Fibroblast of lung (primary cell): ENCODE results near the gene JAK1. TPM values are rescaled to one million over a fixed set of nuclear protein-coding genes. Genes with fewer than 3 reads are reported as not detected.

ENCODE experiments used
- DNase-seq, 2 donors: peaks; one replicate each; pipeline versions ENCODE4 v3.0.0 to v3.0.0-alpha.2; 2010; ENCODE audit warnings: low read depth in 2 of 2
- H2AFZ ChIP-seq: 2 replicates; pipeline ENCODE4 v1.5.1; 2012; ENCODE audit warnings: low read length, control low read depth, inconsistent platforms
- H3K27ac ChIP-seq: 2 replicates; pipeline ENCODE4 v1.5.1; 2011; ENCODE audit warnings: low read length, control low read depth; ENCODE audit not compliant: insufficient read depth
- H3K27me3 ChIP-seq: 2 replicates; pipeline ENCODE4 v1.5.1; 2011; ENCODE audit warnings: mild to moderate bottlenecking, low read length; ENCODE audit not compliant: control insufficient read depth, insufficient read depth
- H3K36me3 ChIP-seq: 2 replicates; pipeline ENCODE4 v1.5.1; 2011; ENCODE audit warnings: low read length; ENCODE audit not compliant: control insufficient read depth, insufficient read depth
- H3K4me1 ChIP-seq: 2 replicates; pipeline ENCODE4 v1.5.1; 2011; ENCODE audit warnings: low read length; ENCODE audit not compliant: control insufficient read depth, insufficient read depth; ENCODE audit errors: extremely low read depth
- H3K4me2 ChIP-seq: 2 replicates; pipeline ENCODE4 v1.5.1; 2011; ENCODE audit warnings: low read length, control low read depth; ENCODE audit not compliant: insufficient read depth; ENCODE audit errors: extremely low read depth
- H3K4me3 ChIP-seq, 4 experiments: fragments of 200-600 bp in 1 of 4; sonication (generic) in 1 of 4; replicated peaks in 1 of 4; 2 replicates each; pipeline ENCODE4 v1.5.1; 2011 to 2016; ENCODE audit warnings: low read length in 4 of 4, low read depth in 3 of 4, mild to moderate bottlenecking in 3 of 4, control low read depth in 2 of 4, inconsistent platforms in 1 of 4, mixed read lengths in 1 of 4; ENCODE audit not compliant: insufficient read depth in 1 of 4; ENCODE audit errors: control extremely low read depth in 1 of 4
- H3K79me2 ChIP-seq: 2 replicates; pipeline ENCODE4 v1.5.1; 2012; ENCODE audit warnings: mild to moderate bottlenecking, low read length, inconsistent platforms; ENCODE audit not compliant: control insufficient read depth, insufficient read depth
- H3K9ac ChIP-seq: 2 replicates; pipeline ENCODE4 v1.5.1; 2011; ENCODE audit warnings: mild to moderate bottlenecking, low read length, control low read depth; ENCODE audit not compliant: insufficient read depth
- H3K9me3 ChIP-seq: 2 replicates; pipeline ENCODE4 v1.5.1; 2012; ENCODE audit warnings: low read depth, low read length; ENCODE audit not compliant: control insufficient read depth, insufficient read depth
- H4K20me1 ChIP-seq: 2 replicates; pipeline ENCODE4 v1.5.1; 2011; ENCODE audit warnings: low read length; ENCODE audit not compliant: control insufficient read depth, insufficient read depth; ENCODE audit errors: extremely low read depth
- CTCF ChIP-seq, 2 donors: IDR thresholded peaks in 1 of 2; conservative IDR thresholded peaks in 1 of 2; 1 replicate in 1 of 2; 2 replicates in 1 of 2; pipeline ENCODE4 v1.5.1; 2011 to 2012; ENCODE audit warnings: low read length in 2 of 2, control low read depth in 1 of 2, inconsistent platforms in 1 of 2, low read depth in 1 of 2, mild to moderate bottlenecking in 1 of 2
- EZH2 ChIP-seq: IDR thresholded peaks from 2 replicates; pipeline ENCODE4 v1.5.1; 2012; ENCODE audit warnings: low read length, control low read depth, mild to moderate bottlenecking; ENCODE audit errors: missing control alignments
- polyA plus RNA-seq, 2 donors: library from polyadenylated mRNA; depleted of rRNA in 1 of 2; stranded (reverse) in 1 of 2; unstranded in 1 of 2; fragments of >200 nt; gene quantifications; 2 replicates each; pipeline ENCODE4 v1.2.1, GENCODE V29; 2011 to 2012; ENCODE audit warnings: missing spikeins in 1 of 2
- total RNA-seq: library from RNA; depleted of rRNA; stranded (reverse); fragments of >200 nt; gene quantifications from 2 replicates; pipeline ENCODE4 v1.2.1, GENCODE V29; 2014

JAK1 gene
- total and polyA plus RNA-seq, 2 donors (not counting 1 experiment from before 2014, with no cell fraction given), result 144 to 152 TPM

GRCh38 chr1:64809309-64809708 is 157.0 kb downstream of the JAK1 start:
- Histone ChIP-seq H3K9ac (no peak overlapping the region), H3K36me3 (no peaks in the 10 kb centered on the region), H2AFZ (no peak overlapping the region), H3K27me3 (no peaks in the 10 kb centered on the region), H3K9me3 (no peaks in the 10 kb centered on the region), H4K20me1 (no peaks in the 10 kb centered on the region), H3K4me2 (no peak overlapping the region), H3K4me3 (no peak overlapping the region), H3K79me2 (no peaks in the 10 kb centered on the region), H3K27ac (no peak overlapping the region), H3K4me1 (no peaks in the 10 kb centered on the region)
- DNase-seq, result no peak
- TF ChIP-seq CTCF (conservative IDR thresholded peaks at IDR 0.05 in 1 of 2, IDR thresholded peaks at IDR 0.05 in 1 of 2; ENCODE audit: low read depth in 1 of 2, low read length in 2 of 2), result no peak
- TF ChIP-seq EZH2, result no peak

GRCh38 chr1:64801851-64802523 is 164.4 kb downstream of the JAK1 start:
- no peaks in the 10 kb centered on the region for H3K79me2 ChIP-seq
- H4K20me1 ChIP-seq, result no peaks in the 10 kb centered on the region
- H3K4me3 ChIP-seq, result no peak overlapping the region
- no peaks in the 10 kb centered on the region for H3K9me3 ChIP-seq
- H3K4me1 ChIP-seq, result no peaks in the 10 kb centered on the region
- no peak overlapping the region for H3K9ac ChIP-seq
- no peak overlapping the region for H2AFZ ChIP-seq
- H3K4me2 ChIP-seq, result no peak overlapping the region
- H3K27me3 ChIP-seq, result no peaks in the 10 kb centered on the region
- no peak for DNase-seq
- no peak overlapping the region for H3K27ac ChIP-seq
- H3K36me3 ChIP-seq, result no peaks in the 10 kb centered on the region
- TF ChIP-seq CTCF (conservative IDR thresholded peaks at IDR 0.05 in 1 of 2, IDR thresholded peaks at IDR 0.05 in 1 of 2; ENCODE audit: low read depth in 1 of 2, low read length in 2 of 2) (no peak), EZH2 (no peak)

DNA sequence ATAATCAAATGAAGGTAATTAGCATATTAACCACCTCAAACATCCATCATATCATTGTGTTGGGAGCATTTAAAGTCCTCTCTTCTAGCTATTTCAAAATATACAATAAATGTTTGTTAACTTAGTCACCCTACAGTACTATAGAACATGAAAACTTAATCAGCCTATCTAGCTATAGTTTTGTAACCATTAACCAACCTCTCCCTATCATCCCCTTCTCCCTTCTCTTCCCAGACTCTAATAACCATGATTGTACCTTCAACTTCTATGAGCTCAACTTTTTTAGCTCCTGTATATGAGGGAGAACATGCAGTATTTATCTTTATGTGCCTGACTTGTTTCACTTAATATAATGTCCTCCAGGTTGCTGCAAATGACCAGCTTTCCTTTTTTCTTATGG is 167.5 kb downstream of the JAK1 start:
- Histone ChIP-seq H3K36me3 (no peaks in the 10 kb centered on the region), H3K27ac (no peak overlapping the region), H3K4me1 (no peaks in the 10 kb centered on the region), H3K4me2 (no peak overlapping the region), H3K9ac (no peak overlapping the region), H3K9me3 (no peaks in the 10 kb centered on the region), H3K27me3 (no peaks in the 10 kb centered on the region), H4K20me1 (no peaks in the 10 kb centered on the region), H3K79me2 (no peaks in the 10 kb centered on the region), H3K4me3 (no peak overlapping the region), H2AFZ (no peak overlapping the region)
- no peak for TF ChIP-seq EZH2
- no peak for TF ChIP-seq CTCF (conservative IDR thresholded peaks at IDR 0.05 in 1 of 2, IDR thresholded peaks at IDR 0.05 in 1 of 2; ENCODE audit: low read depth in 1 of 2, low read length in 2 of 2)
- no peak for DNase-seq
